Endodermal cell (in vitro differentiated cells): Measurements from ENCODE around the gene CDON. TPM values are rescaled to one million over a fixed set of nuclear protein-coding genes. Genes with fewer than 3 reads are reported as not detected.
"Not testable (repeated sequence)": the region's sequence is repeated elsewhere in the genome, so short reads cannot be mapped to it uniquely, and the experiment has no call there.

Experiments
- DNase-seq: peaks from one replicate; pipeline ENCODE4 v3.0.0-alpha.2; 2017
- H3K27ac ChIP-seq: 2 replicates; pipeline ENCODE4 v1.5.1; 2013; ENCODE audit warnings: mild to moderate bottlenecking, low read depth, low read length, moderate library complexity
- H3K27me3 ChIP-seq: 2 replicates; pipeline ENCODE4 v1.6.1; 2013; ENCODE audit warnings: mild to moderate bottlenecking, low read length, moderate library complexity; ENCODE audit not compliant: insufficient read depth, control insufficient read depth, poor library complexity, severe bottlenecking
- H3K36me3 ChIP-seq: 2 replicates; pipeline ENCODE4 v1.7.0; 2013; ENCODE audit warnings: mild to moderate bottlenecking, low read length, moderate library complexity; ENCODE audit not compliant: control insufficient read depth, insufficient read depth
- H3K4me1 ChIP-seq: one replicate; pipeline ENCODE4 v1.7.0; 2013; ENCODE audit warnings: low read length; ENCODE audit not compliant: control insufficient read depth, insufficient read depth
- H3K4me3 ChIP-seq: 2 replicates; pipeline ENCODE4 v1.5.1; 2013; ENCODE audit warnings: mild to moderate bottlenecking, low read length, moderate library complexity
- H3K9ac ChIP-seq: 2 replicates; pipeline ENCODE4 v1.6.1; 2013; ENCODE audit warnings: mild to moderate bottlenecking, low read length, moderate library complexity; ENCODE audit not compliant: poor library complexity, severe bottlenecking; ENCODE audit errors: extremely low read depth
- H3K9me3 ChIP-seq: 2 replicates; pipeline ENCODE4 v1.6.1; 2013; ENCODE audit warnings: mild to moderate bottlenecking, low read length, moderate library complexity; ENCODE audit not compliant: control insufficient read depth
- H3K27ac Mint-ChIP-seq: 2 replicates; pipeline ENCODE4 v1.8.0; 2020; ENCODE audit warnings: mixed read lengths
- H3K27me3 Mint-ChIP-seq: 2 replicates; pipeline ENCODE4 v1.8.0; 2021; ENCODE audit warnings: mild to moderate bottlenecking, mixed read lengths; ENCODE audit not compliant: insufficient read depth
- H3K36me3 Mint-ChIP-seq: 2 replicates; pipeline ENCODE4 v1.8.0; 2020; ENCODE audit warnings: low read depth, mixed read lengths
- H3K4me1 Mint-ChIP-seq: 2 replicates; pipeline ENCODE4 v1.8.0; 2020; ENCODE audit warnings: mixed read lengths
- H3K4me3 Mint-ChIP-seq: 2 replicates; pipeline ENCODE4 v1.8.0; 2020; ENCODE audit warnings: mild to moderate bottlenecking, moderate library complexity, mixed read lengths
- H3K9me3 Mint-ChIP-seq: 2 replicates; pipeline ENCODE4 v1.8.0; 2020; ENCODE audit warnings: mild to moderate bottlenecking, mixed read lengths
- CTCF ChIP-seq: fragments of 200-600 bp; sonication (generic); conservative IDR thresholded peaks from 2 replicates; pipeline ENCODE4 v1.5.0; 2021; ENCODE audit warnings: antibody characterized with exemption, mild to moderate bottlenecking
- WGBS, 2 experiments: methylation state at CpG; one replicate each; pipeline versions ENCODE4 v1.1.5 to v1.1.7; 2013; ENCODE audit warnings: missing lambda C conversion rate in 2 of 2, mixed read lengths in 1 of 2; ENCODE audit not compliant: insufficient coverage in 1 of 2, insufficient read length in 1 of 2; 5-methylcytosine and 5-hydroxymethylcytosine counted together
- total RNA-seq, 2 donors: library from RNA; stranded (reverse); fragmentation: NEBNext Ultra II Directional in 1 of 2; extraction: Animal tissue kit (Norgen Biotek cat#: 25700) in 1 of 2; gene quantifications; 2 replicates in 1 of 2; 3 replicates in 1 of 2; pipeline ENCODE4 v1.2.1, GENCODE V29; 2021

CDON gene
- total RNA-seq, 2 donors from 2014 or later = 19.2 to 24.5 TPM

GRCh38 chr11:126029237-126029636 lies 33.4 kb downstream of the CDON start:
- no peaks in the 10 kb centered on the region for H3K36me3 Mint-ChIP-seq
- H3K4me3 Mint-ChIP-seq = no peak overlapping the region
- H3K27ac ChIP-seq = no peak overlapping the region
- 83 to 100% methylated on average over 1 to 4 of the region's 4 CpGs for WGBS, 2 experiments
- no peaks in the 10 kb centered on the region for H3K27me3 Mint-ChIP-seq
- no peak overlapping the region for H3K9ac ChIP-seq
- TF ChIP-seq CTCF = no peak
- no peak overlapping the region for H3K4me3 ChIP-seq
- no peak overlapping the region for H3K27ac Mint-ChIP-seq
- H3K9me3 Mint-ChIP-seq = no peaks in the 10 kb centered on the region
- H3K36me3 ChIP-seq = no peaks in the 10 kb centered on the region
- no peaks in the 10 kb centered on the region for H3K9me3 ChIP-seq
- DNase-seq = no peak
- no peaks in the 10 kb centered on the region for H3K4me1 ChIP-seq
- H3K4me1 Mint-ChIP-seq = peaks cover 23% of the 10 kb centered on the region
- no peaks in the 10 kb centered on the region for H3K27me3 ChIP-seq

DNA sequence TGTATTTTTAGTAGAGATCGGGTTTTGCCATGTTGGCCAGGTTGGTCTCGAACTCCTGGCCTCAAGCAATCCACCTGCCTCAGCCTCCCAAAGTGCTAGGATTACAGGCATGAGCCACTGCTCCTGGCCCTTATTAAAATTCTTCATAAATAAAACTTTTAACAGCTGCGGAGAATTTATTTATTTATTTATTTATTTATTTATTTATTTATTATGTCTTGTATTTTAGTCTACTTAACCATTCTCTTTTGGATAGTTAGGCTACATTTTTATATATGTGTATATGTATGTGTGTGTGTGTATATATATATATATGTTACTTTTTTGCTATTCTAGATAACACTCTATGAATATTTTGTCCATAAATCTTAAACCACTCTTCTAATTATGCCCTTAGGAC lies 34.1 kb downstream of the CDON start:
- H3K4me1 ChIP-seq, H3K27ac Mint-ChIP-seq, H3K4me3 Mint-ChIP-seq, H3K27me3 Mint-ChIP-seq, H3K9ac ChIP-seq, H3K4me3 ChIP-seq, H3K36me3 Mint-ChIP-seq, H3K9me3 Mint-ChIP-seq, H3K9me3 ChIP-seq, H3K36me3 ChIP-seq, H3K27ac ChIP-seq, H3K27me3 ChIP-seq, DNase-seq: not testable (repeated sequence)
- 86 to 100% methylated on average over 1 to 2 of the region's 3 CpGs for WGBS, 2 experiments
- peaks cover 16% of the 10 kb centered on the region for H3K4me1 Mint-ChIP-seq

DNA sequence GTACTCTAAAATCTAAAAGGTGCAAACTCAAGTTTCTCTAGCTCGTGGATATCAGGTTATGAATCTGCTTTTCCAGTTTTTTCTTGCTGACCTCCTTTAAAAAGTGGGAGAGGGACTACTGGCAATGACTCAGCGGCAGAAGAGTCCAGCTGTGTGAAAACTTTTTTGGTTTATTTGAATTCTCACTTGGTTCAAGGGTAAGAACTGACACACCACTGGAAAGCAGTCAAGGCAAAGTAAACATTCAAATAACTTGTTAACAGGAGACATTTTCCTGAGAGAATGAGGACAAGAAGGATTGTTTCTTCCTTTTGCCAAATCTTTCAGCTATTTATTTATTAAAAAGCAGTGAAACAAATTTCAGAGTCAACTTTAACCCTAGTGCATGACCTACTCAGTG lies 36.1 kb downstream of the CDON start:
- H3K27me3 ChIP-seq = no peaks in the 10 kb centered on the region
- Mint-ChIP-seq H3K4me3 (no peak overlapping the region), H3K27me3 (no peaks in the 10 kb centered on the region), H3K27ac (no peak overlapping the region), H3K9me3 (no peaks in the 10 kb centered on the region), H3K36me3 (no peaks in the 10 kb centered on the region), H3K4me1 (peaks cover 10% of the 10 kb centered on the region)
- DNase-seq = no peak
- 44 to 71% methylated on average over 1 to 2 of the region's 2 CpGs for WGBS, 2 experiments
- H3K4me1 ChIP-seq = no peaks in the 10 kb centered on the region
- TF ChIP-seq CTCF = no peak
- no peaks in the 10 kb centered on the region for H3K9me3 ChIP-seq
- H3K27ac ChIP-seq = no peak overlapping the region
- H3K36me3 ChIP-seq = no peaks in the 10 kb centered on the region
- H3K9ac ChIP-seq = no peak overlapping the region
- no peak overlapping the region for H3K4me3 ChIP-seq

GRCh38 chr11:126025822-126026221 lies 36.8 kb downstream of the CDON start:
- Mint-ChIP-seq H3K4me3 (no peak overlapping the region), H3K27me3 (no peaks in the 10 kb centered on the region), H3K36me3 (no peaks in the 10 kb centered on the region), H3K9me3 (no peaks in the 10 kb centered on the region), H3K4me1 (peaks cover 10% of the 10 kb centered on the region), H3K27ac (no peak overlapping the region)
- Histone ChIP-seq H3K9ac (no peak overlapping the region), H3K4me3 (no peak overlapping the region), H3K4me1 (no peaks in the 10 kb centered on the region), H3K9me3 (no peaks in the 10 kb centered on the region), H3K36me3 (no peaks in the 10 kb centered on the region), H3K27ac (no peak overlapping the region), H3K27me3 (no peaks in the 10 kb centered on the region)
- TF ChIP-seq CTCF = no peak
- WGBS, 2 experiments = 31 to 83% methylated on average over 1 of the region's 1 CpG
- no peak for DNase-seq
